GM23248 (cell line): ENCODE measurements around the gene FAM234B.

ENCODE experiments used
- EZH2 ChIP-seq: fragments of 200-600 bp; sonication (generic); IDR thresholded peaks from 2 replicates; pipeline ENCODE4 v1.6.1; 2018; ENCODE audit warnings: antibody characterized with exemption, mild to moderate bottlenecking; ENCODE audit not compliant: insufficient read depth, poor library complexity, severe bottlenecking
- EZH2phosphoT487 ChIP-seq: fragments of 200-600 bp; sonication (generic); IDR thresholded peaks from 2 replicates; pipeline ENCODE4 v1.6.1; 2018; ENCODE audit warnings: antibody characterized with exemption, moderate library complexity, mild to moderate bottlenecking, low read depth; ENCODE audit not compliant: insufficient read depth

DNA sequence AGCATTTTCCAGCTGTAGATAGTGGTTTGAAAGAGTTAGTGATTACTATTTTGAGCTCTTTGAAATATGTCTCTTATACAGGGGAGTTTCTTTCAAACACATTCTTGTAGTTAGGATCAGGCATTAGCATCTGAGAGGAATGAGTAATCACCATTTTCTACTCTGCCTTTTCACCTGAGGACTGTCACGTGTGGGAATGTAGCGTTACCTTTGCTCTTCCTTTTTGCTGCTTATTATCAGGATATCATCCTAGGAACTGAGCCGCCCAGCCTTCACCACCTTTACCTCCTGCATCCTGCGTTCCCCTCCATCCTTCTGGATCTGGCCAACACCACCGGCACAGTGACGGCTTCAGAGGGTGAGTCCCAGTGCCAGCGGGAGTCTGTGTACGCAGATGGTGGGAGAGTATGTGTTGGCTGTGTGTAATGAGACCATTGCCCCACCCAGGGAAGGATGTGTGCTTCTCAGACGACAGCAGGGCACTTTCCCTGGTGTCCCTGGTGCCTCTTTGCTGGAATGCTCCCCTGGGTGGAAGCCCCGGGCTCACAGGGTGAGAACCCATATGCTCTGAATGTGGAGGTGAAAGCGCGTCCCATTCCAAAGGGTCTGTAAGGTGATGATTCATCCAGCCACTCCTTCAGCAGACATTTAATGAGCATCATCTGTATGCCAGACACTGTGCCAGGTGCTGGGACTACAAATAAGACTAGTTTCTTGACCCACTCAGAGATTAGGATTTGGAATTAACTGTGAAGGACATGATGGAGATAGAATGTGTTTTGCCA lies 31.8 kb downstream of the FAM234B start:
- no peak for TF ChIP-seq EZH2phosphoT487
- no peak for TF ChIP-seq EZH2
